Measurements from ENCODE around the gene CAMK1G. TPM values are rescaled to one million over a fixed set of nuclear protein-coding genes. Genes with fewer than 3 reads are reported as not detected.

CAMK1G gene
- total and polyA plus RNA-seq, 5 donors, result 0.07 to 0.20 TPM; not detected in 3

- no peak overlapping the region for H3K27ac ChIP-seq (ENCODE audit: low read length)
- peaks cover 18% of the 10 kb centered on the region for H3K4me1 ChIP-seq (ENCODE audit: control insufficient read depth, insufficient read depth, low read length)
- ATAC-seq, result no peak
- H3K9me3 ChIP-seq (ENCODE audit: control insufficient read depth, low read length), result no peaks in the 10 kb centered on the region
- no peak overlapping the region for H3K4me3 ChIP-seq (ENCODE audit: low read length)
- WGBS, result 96% methylated on average over 7 of the region's 7 CpGs
- H3K27me3 ChIP-seq (ENCODE audit: control insufficient read depth, insufficient read depth), result no peaks in the 10 kb centered on the region
- DNase-seq, result no peak
- intact Hi-C loops (cut with DNase I), result no loop called here
Measured at GRCh38 chr1:209653915-209654351, 70.4 kb downstream of the CAMK1G start.

- DNase-seq (no peak), ATAC-seq (no peak)
- Histone ChIP-seq H3K4me3 (ENCODE audit: low read length) (no peak overlapping the region), H3K27ac (ENCODE audit: low read length) (no peak overlapping the region), H3K4me1 (ENCODE audit: control insufficient read depth, insufficient read depth, low read length) (peaks cover 15% of the 10 kb centered on the region), H3K27me3 (ENCODE audit: control insufficient read depth, insufficient read depth) (no peaks in the 10 kb centered on the region), H3K9me3 (ENCODE audit: control insufficient read depth, low read length) (no peaks in the 10 kb centered on the region)
- intact Hi-C loops (cut with DNase I), result no loop called here
- WGBS, result 89% methylated on average over 9 of the region's 9 CpGs
Measured at GRCh38 chr1:209655411-209656231, 72.1 kb downstream of the CAMK1G start.

DNA sequence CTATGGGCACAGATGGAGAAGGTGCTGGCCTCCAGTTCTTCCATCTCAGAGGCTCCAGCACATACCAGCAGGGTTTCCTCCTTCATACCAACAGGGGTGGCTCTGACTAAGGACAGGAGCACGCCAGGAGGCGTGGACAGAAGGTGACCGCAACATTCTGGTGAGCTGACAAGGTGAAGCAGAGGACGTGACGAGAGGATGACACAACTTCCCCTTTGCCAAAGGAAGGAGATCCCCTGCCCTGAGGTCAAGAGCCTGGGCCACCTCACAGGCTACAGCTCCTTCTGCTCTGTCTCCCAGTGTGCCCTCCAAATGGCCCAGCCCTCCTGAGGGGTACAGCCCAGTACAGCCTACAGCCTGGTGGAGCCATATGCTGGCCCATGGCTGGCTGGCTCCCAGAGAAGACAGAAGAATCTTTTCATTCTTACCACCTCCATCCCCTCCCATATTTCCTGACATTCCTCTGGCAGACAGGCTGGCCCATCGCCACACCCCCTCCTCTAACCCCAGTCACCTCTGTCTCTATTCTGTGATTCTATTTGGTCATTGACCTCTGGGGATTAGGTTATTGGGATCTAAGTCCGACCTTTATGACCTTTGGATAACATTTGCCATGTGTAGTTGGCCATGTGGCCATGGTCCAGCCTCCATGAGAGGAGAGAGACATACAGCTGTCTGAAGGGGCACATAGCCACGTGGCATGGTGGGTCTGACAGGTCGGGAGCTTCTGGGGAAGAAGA is 73.8 kb downstream of the CAMK1G start:
- H3K4me1 ChIP-seq (ENCODE audit: control insufficient read depth, insufficient read depth, low read length), result peaks cover 5% of the 10 kb centered on the region
- H3K9me3 ChIP-seq (ENCODE audit: control insufficient read depth, low read length), result no peaks in the 10 kb centered on the region
- intact Hi-C loops (cut with DNase I), result no loop called here
- DNase-seq, result peak in 1 of 3 donors; percentile 51
- no peak for ATAC-seq
- no peak overlapping the region for H3K4me3 ChIP-seq (ENCODE audit: low read length)
- 79% methylated on average over 9 of the region's 9 CpGs for WGBS
- no peaks in the 10 kb centered on the region for H3K27me3 ChIP-seq (ENCODE audit: control insufficient read depth, insufficient read depth)
- no peak overlapping the region for H3K27ac ChIP-seq (ENCODE audit: low read length)

DNA sequence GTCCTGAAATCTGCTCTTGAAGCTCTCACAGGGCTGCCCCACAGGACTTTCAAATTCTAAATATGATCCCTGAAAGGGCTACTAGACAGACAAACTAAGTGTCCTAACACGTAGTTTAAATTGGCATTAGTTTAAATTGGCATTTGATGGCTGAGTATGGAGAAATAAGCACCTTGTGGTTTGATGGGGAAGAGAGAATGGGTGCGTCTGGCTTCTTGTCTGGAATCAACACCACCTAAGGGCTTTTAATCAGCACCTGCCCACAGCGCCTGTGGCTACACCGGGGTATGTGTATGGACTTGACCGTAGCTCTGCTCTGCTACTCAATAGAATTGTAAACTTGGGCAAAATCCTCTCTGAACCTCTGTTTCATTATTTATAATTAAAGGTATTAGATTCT is 74.4 kb downstream of the CAMK1G start:
- 96% methylated on average over 5 of the region's 5 CpGs for WGBS
- intact Hi-C loops (cut with DNase I), result no loop called here
- DNase-seq (no peak), ATAC-seq (no peak)
- Histone ChIP-seq H3K4me1 (ENCODE audit: control insufficient read depth, insufficient read depth, low read length) (peaks cover 4% of the 10 kb centered on the region), H3K4me3 (ENCODE audit: low read length) (no peak overlapping the region), H3K27me3 (ENCODE audit: control insufficient read depth, insufficient read depth) (no peaks in the 10 kb centered on the region), H3K27ac (ENCODE audit: low read length) (no peak overlapping the region), H3K9me3 (ENCODE audit: control insufficient read depth, low read length) (no peaks in the 10 kb centered on the region)

DNA sequence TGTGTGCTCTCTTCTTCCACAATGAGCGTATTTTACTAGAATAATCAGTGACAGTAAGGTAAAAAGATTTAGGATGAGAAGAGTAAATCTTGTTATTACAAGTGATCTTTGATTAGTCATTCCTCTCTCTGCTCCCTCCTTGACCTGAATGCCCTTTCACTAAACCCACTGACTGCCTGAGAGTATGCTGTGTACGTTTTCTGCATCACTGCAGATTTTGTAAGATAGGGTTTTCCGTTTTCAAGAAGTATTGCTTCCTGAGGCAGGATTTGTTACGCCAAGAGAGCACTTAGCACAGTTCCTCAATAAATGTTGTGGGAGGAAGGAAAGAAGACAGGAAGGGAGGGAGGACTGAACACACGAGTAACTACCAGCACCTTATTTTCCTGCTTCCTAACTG is 76.4 kb downstream of the CAMK1G start:
- DNase-seq (no peak), ATAC-seq (peak in 1 of 2 donors; percentile 22)
- Histone ChIP-seq H3K27ac (ENCODE audit: low read length) (no peak overlapping the region), H3K9me3 (ENCODE audit: control insufficient read depth, low read length) (no peaks in the 10 kb centered on the region), H3K27me3 (ENCODE audit: control insufficient read depth, insufficient read depth) (no peaks in the 10 kb centered on the region), H3K4me1 (ENCODE audit: control insufficient read depth, insufficient read depth, low read length) (no peaks in the 10 kb centered on the region), H3K4me3 (ENCODE audit: low read length) (no peak overlapping the region)
- 52% methylated on average over 5 of the region's 5 CpGs for WGBS
- intact Hi-C loops (cut with DNase I), result no loop called here

GRCh38 chr1:209661071-209661470 is 77.6 kb downstream of the CAMK1G start:
- Histone ChIP-seq H3K27ac (ENCODE audit: low read length) (no peak overlapping the region), H3K4me1 (ENCODE audit: control insufficient read depth, insufficient read depth, low read length) (no peaks in the 10 kb centered on the region), H3K27me3 (ENCODE audit: control insufficient read depth, insufficient read depth) (no peaks in the 10 kb centered on the region), H3K9me3 (ENCODE audit: control insufficient read depth, low read length) (no peaks in the 10 kb centered on the region), H3K4me3 (ENCODE audit: low read length) (no peak overlapping the region)
- no peak for DNase-seq
- 79% methylated on average over 1 of the region's 1 CpG for WGBS
- no peak for ATAC-seq
- intact Hi-C loops (cut with DNase I), result no loop called here

GRCh38 chr1:209662879-209663327 is 79.4 kb downstream of the CAMK1G start:
- 92% methylated on average over 3 of the region's 3 CpGs for WGBS
- DNase-seq (no peak), ATAC-seq (no peak)
- H3K27me3 ChIP-seq (ENCODE audit: control insufficient read depth, insufficient read depth), result no peaks in the 10 kb centered on the region
- H3K9me3 ChIP-seq (ENCODE audit: control insufficient read depth, low read length), result no peaks in the 10 kb centered on the region
- no peaks in the 10 kb centered on the region for H3K4me1 ChIP-seq (ENCODE audit: control insufficient read depth, insufficient read depth, low read length)
- intact Hi-C loops (cut with DNase I), result no loop called here
- H3K27ac ChIP-seq (ENCODE audit: low read length), result no peak overlapping the region
- no peak overlapping the region for H3K4me3 ChIP-seq (ENCODE audit: low read length)

Small RNA genes within 50 kb of the gene (microRNA-seq; reads per million reads assigned to microRNA genes)
- 0 reads per million in 2 donors for gene MIR4260

Other genes starting within 250 kb of the CAMK1G start
- gene LAMB3, start 68.7 kb downstream of the CAMK1G start, total RNA-seq, result 10 to 100 TPM in 2 of 4 donors, 1 to 10 TPM in 2; 3.0 to 13.7 (median 11.0) TPM
- 4.9 TPM for gene LAMB3, start 68.7 kb downstream of the CAMK1G start, polyA plus RNA-seq
- gene G0S2, start 91.7 kb downstream of the CAMK1G start, total RNA-seq, result 100 to 1,000 TPM in 3 of 4 donors, 10 to 100 TPM in 1; 77.4 to 414 (median 243) TPM
- gene G0S2, start 91.7 kb downstream of the CAMK1G start, polyA plus RNA-seq, result 398 TPM
- 1 to 10 TPM; 1.0 to 4.3 (median 2.7) TPM for gene HSD11B1, start 121.1 kb downstream of the CAMK1G start, total RNA-seq
- 1.5 TPM for gene HSD11B1, start 121.1 kb downstream of the CAMK1G start, polyA plus RNA-seq
- 1 to 10 TPM in 3 of 4 donors, under 1 TPM in 1; 0.91 to 2.7 (median 1.4) TPM for gene TRAF3IP3, start 172.3 kb downstream of the CAMK1G start, total RNA-seq
- gene TRAF3IP3, start 172.3 kb downstream of the CAMK1G start, polyA plus RNA-seq, result 0.63 TPM
- gene C1orf74, start 200.8 kb downstream of the CAMK1G start, total RNA-seq, result 1 to 10 TPM; 1.9 to 3.3 (median 2.8) TPM
- 1.4 TPM for gene C1orf74, start 200.8 kb downstream of the CAMK1G start, polyA plus RNA-seq
- 10 to 100 TPM; 27.7 to 45.4 (median 36.4) TPM for gene IRF6, start 222.4 kb downstream of the CAMK1G start, total RNA-seq
- gene IRF6, start 222.4 kb downstream of the CAMK1G start, polyA plus RNA-seq, result 22.6 TPM
- 1 to 10 TPM; 2.3 to 3.1 (median 3.0) TPM for gene UTP25, start 244.3 kb downstream of the CAMK1G start, total RNA-seq
- 1.2 TPM for gene UTP25, start 244.3 kb downstream of the CAMK1G start, polyA plus RNA-seq

Measured in right cardiac atrium (tissue), 5 donors.